ENCODE measurements around the gene TOP3A.

The TOP3A gene

DNA sequence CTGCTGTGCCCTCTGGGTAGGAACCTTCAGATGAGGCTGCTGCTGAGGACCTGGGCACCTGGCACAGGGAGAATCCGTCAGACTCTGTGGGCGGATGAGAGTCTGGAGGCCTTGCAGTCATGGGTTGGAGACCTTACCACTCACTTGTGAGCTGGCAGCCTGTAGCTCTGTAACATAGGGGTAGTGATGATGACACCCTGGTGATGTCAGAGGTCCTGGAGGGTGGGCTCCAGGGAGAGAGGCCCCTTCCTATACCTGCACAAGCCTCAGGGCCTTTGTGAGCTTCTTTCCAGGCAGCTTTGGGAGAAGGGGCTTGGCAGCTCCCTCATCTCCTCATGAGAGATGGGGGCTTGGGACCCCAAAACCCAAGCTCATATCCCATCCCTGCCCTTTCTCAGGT is 52.7 kb downstream of the TOP3A start:
- TF ChIP-seq CTCF (IDR thresholded peaks at IDR 0.05): no peak
- H3K36me3 ChIP-seq: peaks cover 29% of the 10 kb centered on the region
- no peaks in the 10 kb centered on the region for H3K9me3 ChIP-seq
- H3K27ac ChIP-seq: no peak overlapping the region
- peaks cover 37 to 38% of the 10 kb centered on the region in 2 experiments for H3K4me1 ChIP-seq (ENCODE audit: control insufficient read depth in 1 of 2, insufficient read depth in 1 of 2, low read depth in 1 of 2, low read length in 1 of 2)
- no peaks in the 10 kb centered on the region for H3K27me3 ChIP-seq
- H3K4me3 ChIP-seq (ENCODE audit: low read depth in 1 of 2, low read length in 1 of 2): no peak overlapping the region

DNA sequence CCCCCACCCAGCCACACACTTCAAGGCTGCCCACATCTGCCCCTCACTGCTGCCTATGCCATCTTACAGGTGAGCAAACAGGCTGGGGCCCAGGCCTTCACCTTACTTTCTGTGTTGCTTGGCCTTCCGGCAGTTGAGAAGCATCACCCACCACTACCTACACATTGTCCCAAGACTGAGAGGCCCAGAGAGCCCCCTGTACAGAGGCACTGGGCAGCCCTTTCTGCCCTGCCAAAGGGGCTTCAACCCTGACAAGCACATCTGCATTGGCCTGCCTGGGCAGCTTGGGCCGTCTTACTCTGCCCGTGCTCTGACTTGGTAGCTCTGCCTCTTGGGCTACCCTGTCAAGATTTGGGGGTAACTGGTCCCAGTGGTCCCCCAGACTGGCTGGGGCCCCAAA is 53.1 kb downstream of the TOP3A start:
- peak overlapping the region; percentile 76 to 98 for H3K4me3 ChIP-seq (ENCODE audit: low read depth in 1 of 2, low read length in 1 of 2)
- TF ChIP-seq CTCF (IDR thresholded peaks at IDR 0.05): no peak
- H3K4me1 ChIP-seq (ENCODE audit: control insufficient read depth in 1 of 2, insufficient read depth in 1 of 2, low read depth in 1 of 2, low read length in 1 of 2): peaks cover 42 to 43% of the 10 kb centered on the region in 2 experiments
- H3K36me3 ChIP-seq: peaks cover 30% of the 10 kb centered on the region
- no peaks in the 10 kb centered on the region for H3K9me3 ChIP-seq
- no peaks in the 10 kb centered on the region for H3K27me3 ChIP-seq
- H3K27ac ChIP-seq: peak overlapping the region; percentile 92

- H3K36me3 ChIP-seq: peaks cover 36% of the 10 kb centered on the region
- H3K27me3 ChIP-seq: no peaks in the 10 kb centered on the region
- H3K27ac ChIP-seq: peak overlapping the region; percentile 92
- peaks cover 47 to 48% of the 10 kb centered on the region in 2 experiments for H3K4me1 ChIP-seq (ENCODE audit: control insufficient read depth in 1 of 2, insufficient read depth in 1 of 2, low read depth in 1 of 2, low read length in 1 of 2)
- no peak for TF ChIP-seq CTCF (IDR thresholded peaks at IDR 0.05)
- H3K4me3 ChIP-seq (ENCODE audit: low read depth in 1 of 2, low read length in 1 of 2): peak overlapping the region; percentile 76 to 98
- no peaks in the 10 kb centered on the region for H3K9me3 ChIP-seq
Observed at GRCh38 chr17:18261146-18261515, 53.7 kb downstream of the TOP3A start.

DNA sequence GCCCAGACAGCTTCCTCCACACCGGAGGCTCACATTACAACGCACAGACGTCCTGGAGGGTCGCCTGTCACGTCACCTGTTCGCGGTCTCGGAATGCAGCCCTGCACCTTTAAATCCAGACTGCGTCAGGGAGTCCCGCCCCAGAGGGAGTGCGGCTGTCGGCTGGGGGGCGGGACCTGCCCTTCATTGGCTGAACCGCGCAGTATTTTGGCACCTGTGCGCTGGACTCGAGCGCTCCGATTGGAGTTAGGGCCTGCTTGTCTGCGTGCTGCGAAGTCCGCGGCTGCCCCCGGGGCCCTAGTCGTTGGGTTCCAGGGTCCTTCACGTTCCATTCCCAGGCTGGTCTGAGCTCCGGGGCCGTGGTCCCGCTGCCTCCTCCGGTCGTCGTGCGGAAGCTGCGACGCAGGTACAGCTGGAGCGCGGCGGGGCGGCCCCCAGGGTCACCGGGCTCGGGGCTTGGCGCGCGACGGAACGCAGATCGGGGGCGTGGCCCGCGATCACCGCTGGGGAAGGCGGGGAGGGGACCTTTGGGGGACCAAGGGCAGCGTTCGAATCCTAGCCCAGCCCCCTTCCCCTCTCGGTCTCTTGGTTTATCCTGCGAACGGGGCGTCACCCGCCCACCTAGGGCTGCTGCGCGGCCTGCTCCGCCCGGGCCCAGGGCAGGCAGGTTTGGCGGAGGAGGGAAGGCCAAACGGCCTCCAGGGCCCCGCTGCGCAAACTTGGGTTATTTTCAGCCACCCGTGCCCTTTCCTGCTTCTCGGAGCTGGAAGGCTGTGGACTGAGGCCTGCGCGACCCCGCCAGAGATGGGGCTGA is 54.3 kb downstream of the TOP3A start, which contains the start of gene MIEF2:
MIEF2 (plus strand) TSS at position 331 of the 814 bp plus-strand sequence. CDS start 2,059 bp downstream, outside the sequence.
- Histone ChIP-seq H3K9me3 (no peaks in the 10 kb centered on the region), H3K36me3 (peaks cover 39% of the 10 kb centered on the region), H3K27ac (peak within 1 kb of the TSS; percentile 92), H3K27me3 (no peaks in the 10 kb centered on the region), H3K4me3 (ENCODE audit: low read depth in 1 of 2, low read length in 1 of 2) (peak within 1 kb of the TSS; percentile 76 to 98), H3K4me1 (ENCODE audit: control insufficient read depth in 1 of 2, insufficient read depth in 1 of 2, low read depth in 1 of 2, low read length in 1 of 2) (peaks cover 48 to 49% of the 10 kb centered on the region in 2 experiments)
- TF ChIP-seq CTCF (IDR thresholded peaks at IDR 0.05): peak; percentile 52

- no peaks in the 10 kb centered on the region for H3K9me3 ChIP-seq
- H3K4me3 ChIP-seq (ENCODE audit: low read depth in 1 of 2, low read length in 1 of 2): peak overlapping the region; percentile 76 to 98
- H3K27me3 ChIP-seq: no peaks in the 10 kb centered on the region
- TF ChIP-seq CTCF (IDR thresholded peaks at IDR 0.05): no peak
- H3K4me1 ChIP-seq (ENCODE audit: control insufficient read depth in 1 of 2, insufficient read depth in 1 of 2, low read depth in 1 of 2, low read length in 1 of 2): peaks cover 48 to 49% of the 10 kb centered on the region in 2 experiments
- peak overlapping the region; percentile 92 for H3K27ac ChIP-seq
- peaks cover 39% of the 10 kb centered on the region for H3K36me3 ChIP-seq
Observed at GRCh38 chr17:18259621-18260331, 55.0 kb downstream of the TOP3A start.
